NCI-H446 treated with DMSO at 0.1 percent for 48 hours (cell line): Measurements from ENCODE around the gene KCNC1.

Experiments
- DNase-seq: peaks from one replicate; lab custom pipeline; 2025; lab: John Stamatoyannopoulos, UW

The KCNC1 gene

GRCh38 chr11:17774232-17775034 lies 39.9 kb downstream of the KCNC1 start:
- DNase-seq: no peak

DNA sequence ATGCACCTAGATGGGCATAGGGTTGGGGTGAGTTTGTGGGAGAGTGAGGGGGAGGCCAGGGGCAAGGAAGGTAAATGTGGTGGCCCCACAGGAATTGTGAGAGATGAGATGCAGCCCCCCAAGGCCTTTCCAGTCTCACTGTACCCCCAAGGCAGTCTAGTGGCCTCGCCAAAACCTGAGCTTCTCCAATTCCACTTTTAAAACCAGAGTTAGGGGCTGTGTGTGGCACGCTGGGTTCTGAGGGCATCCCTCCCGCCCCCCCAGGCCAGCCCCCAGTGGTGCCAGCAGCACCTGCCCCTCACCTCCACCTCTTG lies 40.4 kb downstream of the KCNC1 start:
- DNase-seq: no peak

- no peak for DNase-seq
Measured at GRCh38 chr11:17775507-17776211, 41.1 kb downstream of the KCNC1 start.

DNA sequence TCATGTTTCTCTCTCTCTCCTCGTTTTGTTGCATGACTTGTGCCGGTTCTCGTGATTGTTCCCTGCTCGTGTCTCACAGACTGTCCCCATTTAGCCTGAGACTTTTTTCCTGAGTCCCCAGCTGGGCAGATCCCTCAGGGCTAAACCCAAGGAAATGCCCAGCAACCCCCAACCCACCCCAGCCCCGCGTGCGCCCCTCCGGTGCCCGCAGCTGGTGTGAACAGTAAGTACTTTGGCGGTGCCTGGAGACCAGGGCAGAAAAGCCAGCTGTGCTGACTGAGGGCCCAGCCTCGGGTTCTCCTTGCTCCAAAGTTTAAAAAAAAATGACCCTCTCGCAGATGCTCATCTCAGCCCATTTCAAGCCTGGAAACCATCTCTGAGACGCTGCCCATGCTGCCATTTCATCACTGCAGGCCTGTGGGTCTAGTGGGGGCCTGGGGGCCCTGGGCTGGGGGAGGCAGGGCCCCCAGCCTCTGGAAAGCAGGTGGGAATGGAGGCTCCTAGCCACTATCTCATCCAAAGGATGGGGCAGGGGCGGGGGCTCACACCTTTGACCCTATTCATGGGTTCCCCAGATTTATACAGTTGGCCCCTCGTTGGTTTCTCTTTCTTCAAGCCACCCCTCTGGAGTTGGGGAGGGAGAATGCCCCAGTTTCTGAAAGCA lies 41.8 kb downstream of the KCNC1 start:
- DNase-seq: no peak

GRCh38 chr11:17777086-17777737 lies 42.6 kb downstream of the KCNC1 start:
- no peak for DNase-seq

- no peak for DNase-seq
Measured at GRCh38 chr11:17777738-17778091, 43.1 kb downstream of the KCNC1 start.

GRCh38 chr11:17778352-17778751 lies 43.8 kb downstream of the KCNC1 start:
- no peak for DNase-seq

- no peak for DNase-seq
Measured at GRCh38 chr11:17778956-17779860, 44.6 kb downstream of the KCNC1 start.

GRCh38 chr11:17779861-17780594 lies 45.4 kb downstream of the KCNC1 start:
- DNase-seq: no peak

DNA sequence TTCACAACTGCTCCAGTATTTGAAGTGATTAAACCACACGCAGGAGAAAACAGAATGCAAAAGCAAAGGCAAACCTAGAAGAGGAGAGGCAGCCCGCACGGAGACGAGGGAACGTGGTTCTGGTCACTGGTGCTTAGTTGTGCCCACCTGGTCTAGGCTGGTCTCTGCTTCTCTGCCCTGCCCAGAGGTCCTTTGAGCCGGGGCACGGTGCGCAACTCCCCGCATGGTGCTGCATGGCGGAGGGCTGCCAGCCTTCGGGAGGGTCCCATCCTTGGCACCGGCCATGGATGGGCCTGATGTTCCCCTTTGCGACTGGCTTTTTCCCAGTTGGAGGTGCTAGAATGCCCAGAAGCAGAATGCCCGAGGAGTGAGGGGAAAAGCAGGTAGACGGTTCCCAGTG lies 46.1 kb downstream of the KCNC1 start:
- no peak for DNase-seq

- DNase-seq: no peak
Measured at GRCh38 chr11:17781221-17781620, 46.6 kb downstream of the KCNC1 start.

GRCh38 chr11:17781626-17782025 lies 47.0 kb downstream of the KCNC1 start:
- DNase-seq: no peak

DNA sequence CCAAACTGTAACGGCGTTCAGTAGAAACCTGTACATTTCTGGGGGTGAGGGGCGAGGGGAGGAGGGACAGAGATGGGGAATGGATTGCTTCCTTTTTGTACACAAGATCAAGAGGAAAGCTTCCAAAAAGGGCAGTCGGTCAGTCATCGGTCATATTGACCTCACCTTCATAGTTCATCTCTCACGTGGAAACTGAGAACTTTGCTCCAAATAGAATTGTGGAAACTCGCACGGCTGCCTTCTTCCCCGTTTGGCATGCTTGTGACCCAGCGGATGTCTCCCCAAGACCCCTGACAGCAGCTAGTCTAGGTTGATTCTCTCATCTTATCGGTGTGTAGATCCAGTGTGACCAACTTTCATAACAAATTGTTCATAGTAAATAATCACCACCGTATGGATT lies 47.6 kb downstream of the KCNC1 start:
- no peak for DNase-seq

DNA sequence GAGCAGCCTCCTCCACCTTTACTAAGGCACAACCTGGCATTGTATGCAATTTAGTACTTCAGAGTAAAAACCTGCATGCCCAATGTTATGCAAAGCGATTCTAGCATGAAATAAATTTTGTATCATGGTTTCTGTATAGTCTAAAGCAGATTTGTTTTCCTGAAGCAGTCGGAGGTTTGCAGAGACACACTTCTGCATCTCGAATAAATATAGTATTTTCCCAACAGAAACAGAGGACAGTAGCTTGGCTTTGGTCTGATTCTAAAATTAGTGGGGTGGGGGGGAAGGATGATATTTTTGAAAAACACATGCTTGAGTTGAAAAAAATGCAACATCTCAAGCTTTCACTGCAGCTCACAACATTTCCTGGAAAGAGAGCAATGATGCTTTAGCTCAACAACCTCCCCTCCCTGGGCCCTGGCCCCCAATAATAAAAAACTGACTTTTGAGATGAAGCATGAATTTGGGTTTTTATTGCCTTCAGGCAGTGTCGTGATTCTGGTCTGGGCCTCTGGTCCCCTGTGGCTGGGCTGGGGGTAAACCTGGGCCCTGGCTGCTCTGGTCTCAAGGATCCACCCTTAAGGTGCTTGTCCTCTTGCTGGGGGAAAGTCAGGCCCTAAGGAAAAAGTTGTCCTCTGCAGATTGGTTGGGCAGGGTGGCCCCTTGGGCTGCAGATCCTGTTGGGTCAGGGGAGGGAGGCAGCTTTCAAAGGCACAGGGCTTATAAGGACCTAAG lies 48.2 kb downstream of the KCNC1 start:
- DNase-seq: no peak

- no peak for DNase-seq
Measured at GRCh38 chr11:17783878-17784277, 49.3 kb downstream of the KCNC1 start.

DNA sequence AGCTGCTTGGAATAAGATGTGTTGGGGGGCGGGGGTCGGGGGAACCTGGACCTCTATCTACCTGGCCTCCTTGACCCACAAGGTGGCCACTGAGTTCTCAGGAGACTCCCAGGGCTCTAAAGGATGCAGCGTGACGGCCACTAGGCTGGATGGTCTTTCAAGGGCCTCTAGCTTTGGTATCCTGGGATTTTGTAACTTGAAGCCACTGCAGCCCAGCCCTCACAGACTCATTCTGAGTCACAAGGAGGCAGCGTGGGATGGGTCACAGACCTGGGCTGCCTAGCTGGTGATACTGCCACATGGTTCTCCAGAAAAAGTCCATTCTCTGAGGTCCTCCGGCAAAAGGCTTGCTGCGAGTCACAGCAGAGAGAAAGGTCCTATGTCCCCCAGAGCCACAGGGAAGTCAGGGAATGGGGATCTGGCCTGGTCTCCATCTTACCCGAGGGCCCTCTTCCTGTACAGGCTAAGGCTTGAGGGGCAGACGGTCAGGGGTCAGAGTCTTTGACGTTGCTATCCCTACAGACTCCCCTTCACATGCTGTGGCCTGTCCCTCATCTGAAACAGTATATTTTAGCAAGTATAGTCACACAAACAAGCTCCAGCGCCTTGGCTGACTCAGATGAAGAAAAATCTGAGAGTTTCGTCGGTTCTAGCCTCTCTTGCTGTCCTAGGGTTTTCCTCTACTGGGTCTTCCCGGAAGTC lies 52.4 kb downstream of the KCNC1 start:
- DNase-seq: no peak

DNA sequence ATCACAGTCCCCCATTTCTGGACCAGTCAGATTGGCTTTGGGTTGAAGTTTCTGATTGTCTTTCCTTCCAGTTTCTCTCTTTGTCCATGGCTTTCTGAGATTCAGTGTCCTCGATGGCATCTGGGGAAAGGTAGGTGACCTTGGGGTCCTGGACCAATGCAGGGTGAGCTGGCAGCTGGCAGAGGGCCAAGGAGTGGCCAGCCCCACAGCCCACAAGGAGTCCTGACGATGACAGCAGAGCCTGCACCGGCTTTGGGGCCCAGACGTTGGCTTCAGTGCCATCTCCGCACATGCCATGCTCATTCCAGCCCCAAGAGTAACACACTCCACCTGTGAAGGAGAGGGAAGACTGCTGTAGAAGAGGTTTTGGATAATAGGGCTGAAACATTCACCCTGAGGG lies 53.5 kb downstream of the KCNC1 start:
- DNase-seq: no peak

DNA sequence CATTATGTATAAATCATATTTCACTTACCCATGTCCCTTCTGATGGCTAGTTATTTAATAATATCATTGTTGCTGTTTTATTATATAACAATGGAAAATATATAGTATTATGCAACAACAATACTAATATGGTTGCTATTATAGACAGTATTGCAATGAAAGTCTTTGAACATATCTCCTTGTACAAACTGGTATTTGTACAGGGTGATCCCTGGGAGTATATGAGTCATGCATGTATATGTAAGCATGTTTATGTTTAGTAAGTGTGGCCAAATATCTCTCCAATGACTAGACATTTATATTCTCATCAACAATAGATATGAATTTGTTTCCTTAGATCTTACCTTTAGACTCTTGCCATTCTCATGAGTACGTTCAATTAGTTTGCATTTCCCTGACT lies 55.9 kb downstream of the KCNC1 start:
- DNase-seq: no peak

DNA sequence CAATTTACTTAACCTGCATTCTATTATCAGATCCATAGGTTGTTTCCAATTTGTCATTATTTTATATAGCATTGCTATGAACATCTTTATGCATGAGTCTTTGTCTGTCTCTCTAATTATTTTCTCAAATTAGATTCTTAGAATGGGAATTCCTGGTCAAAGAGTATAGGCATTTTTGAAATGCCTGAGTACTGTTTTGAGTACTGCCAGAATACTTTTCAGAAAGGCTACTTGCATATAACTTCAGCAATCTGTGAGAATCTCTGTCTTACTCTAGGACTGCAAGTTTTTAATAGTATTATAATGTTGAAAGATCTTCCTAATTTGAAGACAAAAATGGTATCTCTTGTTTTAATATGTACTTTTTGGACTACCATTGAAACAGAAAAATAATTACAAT lies 56.6 kb downstream of the KCNC1 start:
- no peak for DNase-seq

GRCh38 chr11:17792161-17792560 lies 57.6 kb downstream of the KCNC1 start:
- no peak for DNase-seq
